Ramos (cell line): Measurements from ENCODE around the gene CACNA1B.

Source experiments
- in situ Hi-C: fragments of 300-500 bp; cut with MboI; formaldehyde crosslinking; loops from one replicate; pipeline ENCODE4 v1.14.3; 2022; ENCODE audit warnings: low sequenced_read_pairs; ENCODE audit not compliant: unreplicated experiment

CACNA1B gene

DNA sequence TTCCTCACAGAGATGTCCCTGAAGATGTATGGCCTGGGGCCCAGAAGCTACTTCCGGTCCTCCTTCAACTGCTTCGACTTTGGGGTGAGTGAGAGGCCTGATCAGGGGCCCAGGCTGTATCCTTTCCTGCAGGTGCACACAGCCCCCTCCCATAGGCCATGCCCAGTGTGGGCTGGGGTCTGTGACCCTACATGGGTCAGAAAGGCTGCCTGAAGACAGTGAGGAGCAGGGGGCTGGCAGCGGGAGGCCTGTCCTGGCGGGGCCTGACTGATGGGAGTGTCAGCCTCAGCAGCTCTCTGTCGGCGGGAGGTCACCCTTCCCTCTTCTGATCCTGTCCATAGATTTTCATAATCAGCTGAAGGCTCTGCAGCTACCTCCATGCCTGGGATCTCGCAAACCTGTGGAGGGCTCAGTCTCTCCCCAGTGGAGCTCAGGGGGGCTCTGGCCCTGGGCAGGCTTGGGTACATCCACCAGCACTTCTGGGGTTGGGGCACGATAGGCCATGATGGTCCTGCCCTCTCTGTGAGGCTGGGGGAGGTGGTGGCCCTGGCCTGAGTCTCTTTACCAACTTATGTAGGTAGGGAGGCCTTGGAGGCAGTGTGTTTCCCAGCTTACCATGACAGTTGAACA is 98.5 kb downstream of the CACNA1B start:
- in situ Hi-C loops = no loop called here

DNA sequence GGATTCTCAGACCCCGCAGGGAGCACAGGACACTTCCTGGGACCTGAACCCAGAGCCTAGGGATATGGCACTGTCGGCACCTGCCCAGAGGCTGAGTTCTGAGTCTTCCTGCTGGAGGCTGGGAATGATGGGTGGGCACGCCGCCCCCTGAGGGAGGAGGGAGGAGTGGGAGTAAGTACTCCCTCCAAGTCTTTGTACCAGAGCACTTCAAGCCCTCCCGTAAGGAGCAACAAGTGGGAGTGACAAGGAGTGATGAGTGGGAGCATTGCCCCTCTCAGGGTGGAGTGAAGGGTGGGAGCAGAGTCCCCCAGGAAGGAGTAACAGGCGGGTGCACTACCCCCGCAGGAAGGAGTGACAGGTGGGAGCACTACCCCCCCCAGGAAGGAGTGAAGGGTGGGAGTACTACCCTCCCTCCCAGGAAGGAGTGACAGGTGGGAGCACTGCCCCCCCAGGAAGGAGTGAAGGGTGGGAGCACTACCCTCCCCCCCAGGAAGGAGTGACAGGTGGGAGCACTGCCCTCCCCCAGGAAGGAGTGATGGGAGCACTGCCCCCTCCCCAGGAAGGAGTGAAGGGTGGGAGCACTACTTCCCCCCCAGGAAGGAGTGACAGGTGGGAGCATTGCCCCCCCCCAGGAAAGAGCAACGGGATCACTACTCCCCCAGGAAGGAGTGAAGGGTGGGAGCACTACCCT is 100.1 kb downstream of the CACNA1B start:
- in situ Hi-C loops = no loop called here

- in situ Hi-C loops = no loop called here
Measured at GRCh38 chr9:137978262-137978714, 100.7 kb downstream of the CACNA1B start.

DNA sequence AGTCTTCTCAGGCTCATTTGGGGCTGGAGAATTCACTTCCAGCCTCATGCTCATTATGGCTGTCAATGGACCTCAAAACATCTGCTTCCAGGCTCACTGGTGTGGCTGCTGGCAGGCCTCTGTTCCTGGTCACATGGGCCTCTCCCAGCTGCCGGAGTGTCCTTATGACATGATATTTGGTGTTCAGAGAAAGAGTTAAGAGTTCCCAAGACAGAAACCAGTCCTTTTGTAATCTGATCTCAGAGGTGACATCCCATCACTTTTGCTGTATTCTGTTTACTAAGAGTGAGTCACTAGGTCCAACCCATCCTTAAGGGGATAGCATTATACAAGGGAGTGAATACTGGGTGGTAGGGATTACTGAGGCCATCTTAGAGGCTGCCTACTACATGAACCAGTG is 104.6 kb downstream of the CACNA1B start:
- in situ Hi-C loops = no loop called here

DNA sequence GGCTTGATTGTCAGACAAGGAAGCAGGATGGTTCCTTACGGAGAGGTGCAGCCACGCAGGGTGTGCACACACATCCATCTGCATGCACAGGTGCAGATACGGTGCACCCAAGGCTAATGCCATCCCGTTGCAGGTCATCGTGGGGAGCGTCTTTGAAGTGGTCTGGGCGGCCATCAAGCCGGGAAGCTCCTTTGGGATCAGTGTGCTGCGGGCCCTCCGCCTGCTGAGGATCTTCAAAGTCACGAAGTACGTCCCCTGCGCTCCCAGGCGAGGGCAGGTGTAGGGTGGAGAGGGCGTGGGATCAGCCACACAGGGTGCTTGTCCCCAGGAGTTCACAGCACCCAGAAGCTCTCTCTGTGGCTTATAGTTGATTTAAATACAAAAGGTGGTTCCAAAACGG is 106.4 kb downstream of the CACNA1B start:
- in situ Hi-C loops = no loop called here

GRCh38 chr9:137984520-137985257 is 107.1 kb downstream of the CACNA1B start:
- in situ Hi-C loops = no loop called here

GRCh38 chr9:137985637-137986071 is 108.1 kb downstream of the CACNA1B start:
- in situ Hi-C loops = no loop called here

GRCh38 chr9:137986268-137987099 is 108.9 kb downstream of the CACNA1B start:
- in situ Hi-C loops = no loop called here

GRCh38 chr9:137987244-137988030 is 109.9 kb downstream of the CACNA1B start:
- in situ Hi-C loops = no loop called here

DNA sequence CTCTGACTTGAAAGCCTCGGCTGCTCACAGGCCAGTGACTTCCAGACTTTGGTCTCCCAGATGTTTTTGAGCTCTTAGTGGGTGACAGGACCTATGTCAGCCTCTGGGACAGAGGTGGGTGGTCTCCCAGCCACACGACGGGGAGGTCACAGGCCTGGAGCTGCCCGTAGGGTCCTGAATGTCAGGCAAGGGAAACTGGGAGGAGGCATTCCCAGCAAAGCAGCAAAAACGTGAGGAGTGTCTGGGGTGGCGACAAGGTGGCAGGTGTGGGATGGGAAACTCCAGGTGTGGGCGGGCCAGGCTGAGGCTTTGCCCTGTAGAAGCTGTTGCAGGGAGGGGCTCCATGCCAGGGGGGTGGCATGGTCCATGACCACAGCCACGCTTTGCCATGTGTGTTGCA is 110.5 kb downstream of the CACNA1B start:
- in situ Hi-C loops = no loop called here

- in situ Hi-C loops = no loop called here
Measured at GRCh38 chr9:137988701-137989100, 111.1 kb downstream of the CACNA1B start.

GRCh38 chr9:137989156-137989555 is 111.6 kb downstream of the CACNA1B start:
- in situ Hi-C loops = no loop called here

DNA sequence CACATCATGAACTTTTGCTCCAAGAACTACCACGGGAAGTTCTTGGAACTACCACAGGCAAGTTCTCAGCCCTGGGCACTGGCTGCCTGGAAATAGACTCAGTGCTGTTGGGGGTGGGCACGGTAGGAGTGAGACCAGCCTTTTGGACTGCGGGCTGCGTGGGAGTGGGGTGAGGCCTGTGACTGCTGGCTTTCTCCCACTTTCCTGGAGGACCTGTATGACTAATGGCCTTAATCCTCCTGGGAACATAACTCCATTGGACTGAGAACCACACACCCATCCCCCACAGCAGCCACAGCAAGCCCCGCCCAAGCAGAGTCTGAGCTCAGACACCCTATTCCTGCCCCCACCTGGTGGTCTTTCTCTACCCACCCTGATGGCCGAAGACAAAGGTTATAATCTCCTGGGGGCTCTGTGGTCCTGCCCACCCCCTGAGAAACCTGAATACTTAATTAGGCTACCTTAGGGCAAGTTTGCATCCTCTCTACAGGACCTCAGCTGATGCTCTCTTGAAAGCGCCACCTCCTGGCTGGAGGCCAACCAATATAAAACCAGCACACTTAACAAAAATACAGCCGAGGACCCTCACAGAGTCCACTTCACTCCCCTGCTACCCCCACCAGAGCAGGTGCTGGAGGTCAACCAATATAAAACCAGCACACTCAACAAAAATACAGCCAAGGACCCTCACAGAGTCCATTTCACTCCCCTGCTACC is 112.6 kb downstream of the CACNA1B start:
- in situ Hi-C loops = no loop called here

GRCh38 chr9:138003485-138004190 is 126.1 kb downstream of the CACNA1B start:
- in situ Hi-C loops = no loop called here

DNA sequence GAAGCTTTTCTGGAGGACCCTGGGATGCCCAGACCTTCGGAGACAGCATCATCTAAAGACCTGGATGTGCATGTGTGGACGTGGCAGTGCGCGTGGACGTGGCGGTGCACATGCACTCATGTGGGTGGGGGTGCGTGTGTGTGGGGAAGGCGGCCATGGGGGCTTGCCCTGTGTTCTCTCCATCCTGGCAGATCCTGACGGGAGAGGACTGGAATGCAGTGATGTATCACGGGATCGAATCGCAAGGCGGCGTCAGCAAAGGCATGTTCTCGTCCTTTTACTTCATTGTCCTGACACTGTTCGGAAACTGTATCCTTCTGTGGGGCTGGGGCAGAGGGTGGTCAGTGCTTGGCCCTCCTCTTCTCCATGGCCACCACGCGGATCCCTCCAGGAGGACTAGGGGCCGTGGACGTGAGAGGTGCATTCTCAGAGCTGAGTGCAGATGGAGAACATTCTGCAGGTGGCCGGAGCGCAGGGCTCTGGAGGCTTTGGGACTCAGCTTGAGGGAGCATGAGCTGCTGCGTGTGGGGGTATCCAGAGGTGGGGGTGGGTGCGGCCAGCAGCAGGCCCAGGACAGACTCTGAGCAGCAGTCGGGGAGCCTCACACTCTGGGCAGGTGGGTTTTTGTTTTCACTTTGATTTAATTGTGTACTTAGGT is 129.1 kb downstream of the CACNA1B start:
- in situ Hi-C loops = no loop called here

- in situ Hi-C loops = no loop called here
Measured at GRCh38 chr9:138007566-138007917, 130.0 kb downstream of the CACNA1B start.

GRCh38 chr9:138007918-138008841 is 130.6 kb downstream of the CACNA1B start:
- in situ Hi-C loops = no loop called here
